HEK293 (cell line): ENCODE results near the gene CLRN1.

Experiments used
- CTCF ChIA-PET: fragments of 350-600 bp; formaldehyde crosslinking; extraction: SDS; loops from one replicate; lab custom pipeline; 2021; ENCODE audit warnings: antibody characterized with exemption; lab: Yijun Ruan, JAX
- POLR2A ChIA-PET: fragments of 300-600 bp; formaldehyde crosslinking; extraction: SDS; loops from one replicate; lab custom pipeline; 2020; ENCODE audit warnings: antibody characterized with exemption, inconsistent platforms; lab: Yijun Ruan, JAX
- H3K27ac ChIP-seq: fragments of 200-500 bp; sonication (Bioruptor generic); 2 replicates; pipeline ENCODE4 v1.5.1; 2014; ENCODE audit warnings: low read depth, low read length, control low read depth, inconsistent platforms; ENCODE audit errors: extremely low read depth
- H3K36me3 ChIP-seq, 2 experiments: fragments of 200-500 bp in 1 of 2; sonication (Bioruptor generic) in 1 of 2; 1 replicate in 1 of 2; 2 replicates in 1 of 2; pipeline ENCODE4 v1.5.1; 2014 to 2017; ENCODE audit warnings: inconsistent platforms in 2 of 2, low read length in 2 of 2; ENCODE audit not compliant: control insufficient read depth in 2 of 2, insufficient read depth in 1 of 2
- H3K4me1 ChIP-seq: fragments of 200-500 bp; sonication (Bioruptor generic); 2 replicates; pipeline ENCODE4 v1.5.1; 2014; ENCODE audit warnings: mild to moderate bottlenecking, low read length, inconsistent platforms; ENCODE audit not compliant: control insufficient read depth, insufficient read depth
- H3K4me3 ChIP-seq: 2 replicates; pipeline ENCODE4 v1.5.1; 2011; ENCODE audit warnings: low read depth, mild to moderate bottlenecking, control low read depth, low read length, moderate library complexity
- H3K9me3 ChIP-seq: fragments of 200-500 bp; sonication (Bioruptor generic); 2 replicates; pipeline ENCODE4 v1.5.1; 2014; ENCODE audit warnings: low read depth, low read length, inconsistent platforms; ENCODE audit not compliant: control insufficient read depth, insufficient read depth
- AEBP2 ChIP-seq: fragments of 450-650 bp; formaldehyde crosslinking; IDR thresholded peaks from 2 replicates; pipeline ENCODE4 v1.5.1; 2016; ENCODE audit warnings: missing biosample characterization, missing genetic modification characterization, borderline replicate concordance
- GLIS1 ChIP-seq: fragments of 450-650 bp; formaldehyde crosslinking; IDR thresholded peaks from 2 replicates; pipeline ENCODE4 v1.5.1; 2016; ENCODE audit warnings: missing biosample characterization, missing genetic modification characterization
- KLF9 ChIP-seq: fragments of 450-650 bp; formaldehyde crosslinking; IDR thresholded peaks from 2 replicates; pipeline ENCODE4 v1.5.1; 2016; ENCODE audit warnings: missing biosample characterization, missing genetic modification characterization, low read depth
- PRDM2 ChIP-seq: fragments of 450-650 bp; formaldehyde crosslinking; IDR thresholded peaks from 2 replicates; pipeline ENCODE4 v1.5.1; 2016; ENCODE audit warnings: missing biosample characterization, missing genetic modification characterization, borderline replicate concordance
- SCRT2 ChIP-seq: fragments of 450-650 bp; formaldehyde crosslinking; IDR thresholded peaks from 2 replicates; pipeline ENCODE4 v1.5.1; 2016; ENCODE audit warnings: missing biosample characterization, missing genetic modification characterization
- SETDB1 ChIP-seq: IDR thresholded peaks from one replicate; pipeline ENCODE4 v1.6.1; 2017; ENCODE audit warnings: mild to moderate bottlenecking, low read length, moderate library complexity, mixed read lengths; ENCODE audit not compliant: insufficient read length
- SP7 ChIP-seq: fragments of 450-650 bp; formaldehyde crosslinking; IDR thresholded peaks from 2 replicates; pipeline ENCODE4 v1.5.1; 2016; ENCODE audit warnings: missing biosample characterization, missing genetic modification characterization
- TCF7L2 ChIP-seq: IDR thresholded peaks from 2 replicates; pipeline ENCODE4 v1.6.1; 2011; ENCODE audit warnings: low read depth, mild to moderate bottlenecking, inconsistent platforms, low read length, moderate library complexity, borderline replicate concordance
- TSHZ1 ChIP-seq: fragments of 450-650 bp; formaldehyde crosslinking; IDR thresholded peaks from 2 replicates; pipeline ENCODE4 v1.5.1; 2016; ENCODE audit warnings: missing biosample characterization, missing genetic modification characterization, borderline replicate concordance
- ZFHX2 ChIP-seq: fragments of 450-650 bp; formaldehyde crosslinking; conservative IDR thresholded peaks from 2 replicates; pipeline ENCODE4 v1.5.1; 2016; ENCODE audit warnings: missing biosample characterization, missing genetic modification characterization
- ZNF2 ChIP-seq: fragments of 450-650 bp; formaldehyde crosslinking; IDR thresholded peaks from 2 replicates; pipeline ENCODE4 v1.5.1; 2016; ENCODE audit warnings: missing biosample characterization, missing genetic modification characterization
- ZNF221 ChIP-seq: fragments of 450-650 bp; formaldehyde crosslinking; IDR thresholded peaks from 2 replicates; pipeline ENCODE4 v1.5.1; 2017; ENCODE audit warnings: missing biosample characterization, missing genetic modification characterization, borderline replicate concordance
- ZNF311 ChIP-seq: fragments of 450-650 bp; formaldehyde crosslinking; IDR thresholded peaks from 2 replicates; pipeline ENCODE4 v1.5.1; 2017; ENCODE audit warnings: missing biosample characterization, missing genetic modification characterization, borderline replicate concordance
- ZNF561 ChIP-seq: fragments of 450-650 bp; IDR thresholded peaks from 2 replicates; pipeline ENCODE4 v1.5.1; 2018; ENCODE audit warnings: missing biosample characterization, missing genetic modification characterization, borderline replicate concordance
- ZNF707 ChIP-seq: fragments of 450-650 bp; formaldehyde crosslinking; IDR thresholded peaks from 2 replicates; pipeline ENCODE4 v1.5.1; 2016; ENCODE audit warnings: missing biosample characterization, missing genetic modification characterization
- ZSCAN5A ChIP-seq: fragments of 450-650 bp; formaldehyde crosslinking; IDR thresholded peaks from 2 replicates; pipeline ENCODE4 v1.5.1; 2016; ENCODE audit warnings: missing biosample characterization, missing genetic modification characterization

CLRN1 gene

GRCh38 chr3:150911771-150912170 lies 60.8 kb downstream of the CLRN1 start:
- CTCF ChIA-PET, result no interaction called here
- no peak for TF ChIP-seq ZNF561 (tag by site-specific recombination)
- no peak for TF ChIP-seq SP7 (tag by site-specific recombination)
- TF ChIP-seq SCRT2, result no peak
- no peak for TF ChIP-seq ZFHX2
- no peak for TF ChIP-seq KLF9
- TF ChIP-seq TCF7L2, result no peak
- no peak for TF ChIP-seq SETDB1
- TF ChIP-seq GLIS1 (tag by site-specific recombination), result no peak
- TF ChIP-seq TSHZ1 (tag by site-specific recombination), result no peak
- no peak for TF ChIP-seq ZNF311 (tag by site-specific recombination)
- no peak for TF ChIP-seq ZNF2 (tag by site-specific recombination)
- no peak for TF ChIP-seq AEBP2 (tag by site-specific recombination)
- no peak for TF ChIP-seq ZNF707
- no peak for TF ChIP-seq ZNF221 (tag by site-specific recombination)
- TF ChIP-seq ZSCAN5A, result no peak
- no peak for TF ChIP-seq PRDM2
- TF ChIP-seq, all 188 proteins: peak for 0
- no peaks in the 10 kb centered on the region for H3K4me1 ChIP-seq
- H3K36me3 ChIP-seq, result no peaks in the 10 kb centered on the region
- POLR2A ChIA-PET, result no interaction called here
- H3K27ac ChIP-seq, result no peak overlapping the region
- H3K9me3 ChIP-seq, result no peaks in the 10 kb centered on the region
- H3K4me3 ChIP-seq, result no peak overlapping the region
